ENCODE measurements around the gene SP5. TPM values are rescaled to one million over a fixed set of nuclear protein-coding genes. Genes with fewer than 3 reads are reported as not detected.

The SP5 gene
- total RNA-seq, 1 experiment from 2014 or later, result 1.7 TPM

GRCh38 chr2:170717599-170717963 lies 2.4 kb downstream of the SP5 start:
- Mint-ChIP-seq H3K9me3 (no peaks in the 10 kb centered on the region), H3K27ac (no peak overlapping the region), H3K4me3 (peak overlapping the region; percentile 62), H3K27me3 (ENCODE audit: low read depth) (peaks cover 94% of the 10 kb centered on the region), H3K4me1 (peaks cover 30% of the 10 kb centered on the region), H3K36me3 (no peaks in the 10 kb centered on the region)
- ATAC-seq (no peak), DNase-seq (ENCODE audit: low spot score) (no peak)
- ChIA-PET CTCF (interaction anchor here (0.6 to 7.4 kb wide), 9 partner anchors 9 to 309 kb away, joined by 3 to 92 read pairs (median 5); partner anchors contain the start of gene GAD1), POLR2A (interaction anchor here (1.0 to 1.1 kb wide), 2 partner anchors 53 to 109 kb away, joined by 3 to 5 read pairs; partner anchors contain the start of gene ERICH2)
- no peak for TF ChIP-seq CDX4 (CRISPR knock-in tag; IDR thresholded peaks at IDR 0.05; ENCODE audit: borderline replicate concordance)
- TF ChIP-seq E2F5 (CRISPR knock-in tag; IDR thresholded peaks at IDR 0.05), result no peak
- no peak for TF ChIP-seq TP53 (CRISPR knock-in tag; IDR thresholded peaks at IDR 0.05)
- TF ChIP-seq ZSCAN18 (CRISPR knock-in tag; IDR thresholded peaks at IDR 0.05), result no peak
- no peak for TF ChIP-seq MAX (CRISPR knock-in tag; IDR thresholded peaks at IDR 0.05)
- no peak for TF ChIP-seq NFYB (CRISPR knock-in tag; conservative IDR thresholded peaks at IDR 0.05; ENCODE audit: low read depth)
- TF ChIP-seq NR3C1 (CRISPR knock-in tag; conservative IDR thresholded peaks at IDR 0.05; ENCODE audit: low read depth), result no peak
- no peak for TF ChIP-seq HMGA2 (CRISPR knock-in tag; IDR thresholded peaks at IDR 0.05)
- no peak for TF ChIP-seq ZNF121 (CRISPR knock-in tag; IDR thresholded peaks at IDR 0.05)
- TF ChIP-seq TEAD4 (CRISPR knock-in tag; IDR thresholded peaks at IDR 0.05), result no peak
- no peak for TF ChIP-seq ZNF512 (CRISPR knock-in tag; IDR thresholded peaks at IDR 0.05; ENCODE audit: borderline replicate concordance)
- TF ChIP-seq JUN (CRISPR knock-in tag; IDR thresholded peaks at IDR 0.05), result no peak
- TF ChIP-seq NFATC4 (CRISPR knock-in tag; IDR thresholded peaks at IDR 0.05), result no peak
- no peak for TF ChIP-seq ZNF263 (CRISPR knock-in tag; IDR thresholded peaks at IDR 0.05; ENCODE audit: low read depth)
- no peak for TF ChIP-seq ARID4B (CRISPR knock-in tag; IDR thresholded peaks at IDR 0.05; ENCODE audit: borderline replicate concordance)
- TF ChIP-seq PRRX2 (CRISPR knock-in tag; IDR thresholded peaks at IDR 0.05), result no peak

Data from WTC11 (cell line).